Effector memory CD4-positive, alpha-beta T cell (primary cell): ENCODE data around the gene LIN28B.

Source experiments
- DNase-seq, 3 donors: peaks; one replicate each; pipeline ENCODE4 v3.0.0-alpha.2; 2020
- H3K27ac ChIP-seq: 2 replicates; pipeline ENCODE4 v1.7.0; 2013; ENCODE audit warnings: mild to moderate bottlenecking, low read length, moderate library complexity; ENCODE audit not compliant: insufficient read depth, poor library complexity, severe bottlenecking
- H3K27me3 ChIP-seq: replicated peaks from 2 replicates; pipeline ENCODE4 v1.7.0; 2013; ENCODE audit warnings: mild to moderate bottlenecking, low read length; ENCODE audit not compliant: insufficient read depth, control insufficient read depth, poor library complexity, severe bottlenecking
- H3K36me3 ChIP-seq: 2 replicates; pipeline ENCODE4 v1.7.0; 2013; ENCODE audit warnings: mild to moderate bottlenecking, low read length, moderate library complexity; ENCODE audit not compliant: control insufficient read depth, insufficient read depth
- H3K4me1 ChIP-seq: 2 replicates; pipeline ENCODE4 v1.7.0; 2013; ENCODE audit warnings: low read length, mild to moderate bottlenecking; ENCODE audit not compliant: control insufficient read depth, insufficient read depth, poor library complexity, severe bottlenecking
- H3K4me3 ChIP-seq: 2 replicates; pipeline ENCODE4 v1.7.0; 2013; ENCODE audit warnings: low read length, low read depth, mild to moderate bottlenecking; ENCODE audit not compliant: insufficient read depth, poor library complexity, severe bottlenecking
- H3K9me3 ChIP-seq: 2 replicates; pipeline ENCODE4 v1.7.0; 2013; ENCODE audit warnings: mild to moderate bottlenecking, low read length, moderate library complexity; ENCODE audit not compliant: control insufficient read depth
- total RNA-seq, 3 donors: gene quantifications; one replicate each; lab custom pipeline; 2026; lab: John Stamatoyannopoulos, UW

The LIN28B gene, protein sequence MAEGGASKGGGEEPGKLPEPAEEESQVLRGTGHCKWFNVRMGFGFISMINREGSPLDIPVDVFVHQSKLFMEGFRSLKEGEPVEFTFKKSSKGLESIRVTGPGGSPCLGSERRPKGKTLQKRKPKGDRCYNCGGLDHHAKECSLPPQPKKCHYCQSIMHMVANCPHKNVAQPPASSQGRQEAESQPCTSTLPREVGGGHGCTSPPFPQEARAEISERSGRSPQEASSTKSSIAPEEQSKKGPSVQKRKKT
- 0 reads per million in 3 donors for total RNA-seq

DNA sequence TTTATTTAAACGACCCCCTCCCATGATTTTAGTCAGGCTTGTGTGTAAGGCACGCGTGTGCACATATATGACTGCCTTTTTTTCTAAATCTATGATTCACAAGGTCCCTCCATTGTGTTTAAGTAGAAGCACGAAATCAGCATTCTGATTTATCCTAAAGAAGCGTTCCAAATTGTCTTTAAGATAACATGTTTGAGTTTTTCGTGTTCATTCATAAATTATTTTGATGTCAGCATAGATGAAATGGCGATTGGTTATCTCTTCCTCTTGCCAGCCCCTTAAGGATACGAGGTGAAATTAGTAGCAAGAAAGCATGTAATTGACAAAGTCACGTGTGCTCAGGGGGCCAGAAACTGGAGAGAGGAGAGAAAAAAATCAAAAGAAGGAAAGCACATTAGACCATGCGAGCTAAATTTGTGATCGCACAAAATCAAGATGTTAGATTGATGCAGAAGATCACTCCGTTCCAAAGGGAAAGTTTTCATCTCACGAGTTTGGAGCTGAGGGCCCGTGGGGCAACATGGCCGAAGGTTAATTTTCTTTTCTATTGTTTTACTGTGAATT, at the start of gene LIN28B:
Gene LIN28B (plus strand): TSS at position 377 of the 564 bp plus-strand sequence. CDS start 144 bp downstream, at position 521.
- no peak for DNase-seq
- peaks cover 5% of the 10 kb centered on the region for H3K9me3 ChIP-seq
- H3K4me3 ChIP-seq = no peak within 1 kb of the TSS
- peaks cover 69% of the 10 kb centered on the region for H3K27me3 ChIP-seq
- no peaks in the 10 kb centered on the region for H3K36me3 ChIP-seq
- H3K4me1 ChIP-seq = peaks cover 3% of the 10 kb centered on the region
- H3K27ac ChIP-seq = no peak within 1 kb of the TSS

DNA sequence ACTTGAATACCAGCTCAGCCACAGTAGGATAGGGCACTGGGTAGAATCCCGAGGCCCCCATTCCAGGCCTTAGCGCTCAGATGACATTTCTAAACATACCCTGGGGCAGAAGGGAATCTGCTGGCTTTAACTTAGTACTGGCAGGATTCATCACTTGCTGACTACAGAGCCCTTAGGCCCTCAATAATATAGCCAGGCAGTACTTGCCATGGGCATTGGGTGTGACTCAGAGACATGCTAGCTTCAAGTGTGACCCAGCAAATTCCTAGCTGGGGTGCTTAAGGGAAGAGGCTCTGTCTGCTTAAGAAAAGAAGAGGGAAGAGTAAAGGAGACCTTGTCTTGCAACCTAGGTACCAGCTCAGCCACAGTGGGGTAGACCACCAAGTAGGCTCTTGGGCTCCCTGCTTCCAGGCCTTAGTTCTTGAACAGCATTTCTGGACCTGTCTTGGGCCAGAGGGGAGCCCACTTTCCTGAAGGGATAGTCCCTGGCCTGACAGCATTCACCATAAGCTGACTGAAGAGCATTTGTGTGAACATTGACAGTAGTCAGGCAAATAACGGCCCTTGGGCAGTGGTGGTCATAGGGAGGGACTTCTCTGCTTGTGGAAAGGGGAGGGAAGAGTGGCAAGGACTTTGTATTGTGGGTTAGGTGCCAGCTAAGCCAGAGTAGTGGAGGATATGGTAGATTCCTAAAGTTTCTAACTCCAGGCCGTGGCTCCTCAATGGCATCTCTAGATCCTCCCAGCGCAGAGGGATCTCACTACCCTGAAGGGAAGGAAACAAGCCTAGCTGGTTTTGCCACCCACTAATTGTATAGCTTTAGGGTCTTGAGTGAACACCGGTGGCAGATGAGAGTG, 48.6 kb upstream of the LIN28B start:
- H3K9me3 ChIP-seq = no peaks in the 10 kb centered on the region
- no peaks in the 10 kb centered on the region for H3K4me1 ChIP-seq
- no peak overlapping the region for H3K27ac ChIP-seq
- no peak overlapping the region for H3K4me3 ChIP-seq
- DNase-seq = no peak
- H3K36me3 ChIP-seq = no peaks in the 10 kb centered on the region
- no peaks in the 10 kb centered on the region for H3K27me3 ChIP-seq

DNA sequence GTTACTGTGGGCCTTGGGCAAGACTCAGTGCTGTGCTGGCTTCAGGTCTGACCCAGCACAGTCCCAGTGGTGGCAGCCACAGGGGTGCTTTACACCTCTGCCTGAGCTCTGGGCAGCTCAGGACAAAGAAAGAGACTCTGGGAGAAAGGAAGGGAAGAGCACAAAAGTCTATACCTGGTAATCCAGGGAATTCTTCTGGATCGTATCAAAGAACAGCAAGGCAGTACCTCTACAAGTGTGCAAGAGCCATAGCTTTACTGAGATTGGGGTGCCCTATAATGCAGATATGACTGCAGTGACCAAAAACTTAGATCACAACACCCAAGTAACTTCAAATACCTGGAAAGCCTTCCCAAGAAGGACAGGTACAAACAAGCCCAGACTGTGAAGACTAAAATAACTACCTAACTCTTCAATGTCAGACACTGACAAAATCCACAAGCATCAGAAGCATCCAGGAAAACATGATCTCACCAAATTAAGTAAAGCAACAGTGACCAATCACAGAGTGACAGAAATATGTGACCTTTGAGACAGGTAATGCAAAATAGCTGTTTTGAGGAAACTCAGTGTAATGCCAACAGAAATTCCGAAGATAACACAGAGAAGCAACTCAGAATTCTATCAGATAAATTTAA, 47.9 kb upstream of the LIN28B start:
- H3K27me3 ChIP-seq = no peaks in the 10 kb centered on the region
- no peaks in the 10 kb centered on the region for H3K4me1 ChIP-seq
- no peak overlapping the region for H3K4me3 ChIP-seq
- no peaks in the 10 kb centered on the region for H3K9me3 ChIP-seq
- no peak overlapping the region for H3K27ac ChIP-seq
- no peaks in the 10 kb centered on the region for H3K36me3 ChIP-seq
- no peak for DNase-seq

DNA sequence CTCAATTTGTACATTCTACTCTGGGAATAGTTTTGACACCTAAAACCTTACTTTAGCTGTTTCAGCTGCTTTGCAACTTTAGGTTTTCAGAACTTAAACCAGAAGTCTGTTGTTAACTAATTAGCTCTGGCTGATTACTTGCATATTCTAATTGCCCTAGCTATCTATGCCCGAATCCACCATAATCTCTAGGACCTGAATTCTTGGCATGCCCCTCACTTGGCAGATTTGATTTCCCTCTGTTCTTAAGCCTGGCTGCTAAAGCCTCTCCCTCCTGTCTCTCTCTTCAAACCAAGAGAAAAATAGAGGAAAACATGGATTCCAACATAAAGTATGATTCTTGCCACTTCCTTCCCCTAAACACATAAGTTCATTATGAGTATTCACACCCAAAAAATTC, 35.0 kb upstream of the LIN28B start:
- H3K4me3 ChIP-seq = no peak overlapping the region
- H3K9me3 ChIP-seq = no peaks in the 10 kb centered on the region
- H3K36me3 ChIP-seq = no peaks in the 10 kb centered on the region
- H3K27me3 ChIP-seq = no peaks in the 10 kb centered on the region
- no peak overlapping the region for H3K27ac ChIP-seq
- no peaks in the 10 kb centered on the region for H3K4me1 ChIP-seq
- DNase-seq = no peak

DNA sequence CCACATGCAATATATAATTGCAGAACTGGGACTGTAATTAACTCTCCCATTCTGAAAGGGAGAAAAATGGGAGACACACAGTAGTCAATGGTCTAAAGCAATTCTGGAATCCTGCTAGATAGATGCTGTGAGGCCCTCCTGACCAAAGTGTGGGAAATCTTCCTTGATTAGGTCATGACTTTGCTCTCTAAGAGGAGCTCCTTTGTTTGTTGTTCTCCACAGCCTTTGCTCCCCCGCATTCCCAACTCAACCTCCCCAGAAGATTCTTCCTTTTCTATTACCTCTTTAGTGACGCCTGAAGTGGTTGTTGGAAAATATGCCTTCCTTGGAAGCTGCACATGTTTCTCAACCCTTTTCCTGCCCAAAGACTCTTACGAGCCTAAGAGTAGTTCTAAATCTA, 28.8 kb upstream of the LIN28B start:
- no peaks in the 10 kb centered on the region for H3K36me3 ChIP-seq
- no peaks in the 10 kb centered on the region for H3K27me3 ChIP-seq
- DNase-seq = no peak
- H3K4me3 ChIP-seq = no peak overlapping the region
- no peaks in the 10 kb centered on the region for H3K9me3 ChIP-seq
- no peak overlapping the region for H3K27ac ChIP-seq
- H3K4me1 ChIP-seq = no peaks in the 10 kb centered on the region

DNA sequence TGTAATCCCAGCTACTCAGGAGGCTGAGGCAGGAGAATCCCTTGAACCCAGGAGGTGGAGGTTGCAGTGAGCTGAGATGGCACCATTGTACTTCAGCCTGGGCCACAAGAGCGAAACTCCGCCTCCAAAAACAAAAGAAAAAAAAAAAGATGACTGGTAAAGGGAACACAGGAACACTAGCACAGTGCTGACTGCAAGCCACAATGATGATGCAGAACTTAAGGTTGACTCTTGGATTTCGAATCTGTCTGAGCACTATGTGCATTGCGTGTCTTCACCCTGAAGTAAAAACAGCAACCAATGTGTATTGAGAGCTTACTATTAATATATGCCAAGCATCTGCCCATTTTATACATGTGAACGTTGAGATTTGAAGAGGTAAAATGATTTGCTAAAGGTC, 27.6 kb upstream of the LIN28B start:
- no peaks in the 10 kb centered on the region for H3K4me1 ChIP-seq
- H3K36me3 ChIP-seq = no peaks in the 10 kb centered on the region
- H3K9me3 ChIP-seq = no peaks in the 10 kb centered on the region
- no peaks in the 10 kb centered on the region for H3K27me3 ChIP-seq
- DNase-seq = no peak
- H3K4me3 ChIP-seq = no peak overlapping the region
- H3K27ac ChIP-seq = no peak overlapping the region

DNA sequence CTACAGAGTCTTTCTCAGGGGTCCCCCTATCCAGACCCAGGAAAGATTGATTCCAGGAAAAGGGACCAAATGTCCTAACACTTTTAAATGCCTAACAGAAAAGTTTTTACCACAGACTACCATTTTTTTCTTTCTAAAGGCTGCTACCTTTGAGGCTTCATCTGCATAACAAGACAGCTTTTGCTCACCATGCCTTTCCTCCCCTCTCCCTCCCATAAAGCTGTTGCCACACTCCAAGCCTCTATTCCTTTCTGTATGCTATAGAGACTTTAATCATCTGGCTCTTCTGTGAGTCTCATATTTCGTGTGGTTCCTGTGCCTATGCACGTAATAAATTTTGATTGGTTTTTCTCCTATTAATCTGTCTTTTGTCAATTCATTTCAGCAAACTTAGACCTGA, 26.0 kb upstream of the LIN28B start:
- no peaks in the 10 kb centered on the region for H3K4me1 ChIP-seq
- no peaks in the 10 kb centered on the region for H3K36me3 ChIP-seq
- no peak for DNase-seq
- H3K27me3 ChIP-seq = no peaks in the 10 kb centered on the region
- no peak overlapping the region for H3K4me3 ChIP-seq
- no peak overlapping the region for H3K27ac ChIP-seq
- H3K9me3 ChIP-seq = no peaks in the 10 kb centered on the region

DNA sequence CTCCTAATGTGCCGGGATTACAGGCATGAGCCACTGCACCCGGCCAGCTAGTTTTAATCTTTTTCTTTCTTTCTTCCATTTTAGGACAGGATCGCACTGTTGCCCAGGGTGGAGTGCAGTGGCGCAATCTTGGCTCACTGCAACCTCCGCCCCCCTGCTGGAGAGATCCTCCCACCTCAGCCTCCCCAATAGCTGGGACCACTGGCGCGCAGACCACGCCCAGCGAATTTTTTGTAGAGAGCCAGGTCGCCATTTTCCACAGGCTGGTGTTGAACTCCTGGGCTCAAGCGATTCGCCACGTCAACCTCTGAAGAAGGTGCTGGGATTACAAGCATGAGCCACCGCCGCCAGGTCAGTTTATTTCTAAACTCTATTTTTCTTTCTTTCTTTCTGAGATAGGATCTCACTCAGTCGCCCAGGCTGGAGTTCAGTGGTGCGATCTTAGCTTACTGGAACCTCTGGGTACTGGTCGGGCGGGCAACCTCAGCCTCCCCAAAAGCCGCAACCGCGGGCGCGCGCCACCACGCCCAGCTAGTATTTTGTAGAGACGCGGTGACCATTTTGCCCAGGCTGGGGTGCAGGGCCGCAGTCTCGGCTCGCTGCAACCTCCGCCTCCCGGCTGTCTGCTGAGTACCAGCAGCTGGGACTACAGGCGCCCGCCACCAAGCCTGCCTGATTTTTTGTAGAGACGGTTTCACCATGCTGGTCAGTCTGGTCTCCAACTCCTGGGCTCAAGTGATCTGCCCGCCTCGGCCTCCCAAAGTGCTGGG, 20.0 kb upstream of the LIN28B start:
- Histone ChIP-seq H3K4me1 (no peaks in the 10 kb centered on the region), H3K36me3 (no peaks in the 10 kb centered on the region), H3K27me3 (peaks cover 10% of the 10 kb centered on the region), H3K4me3 (no peak overlapping the region), H3K27ac (no peak overlapping the region), H3K9me3 (no peaks in the 10 kb centered on the region)
- no peak for DNase-seq

DNA sequence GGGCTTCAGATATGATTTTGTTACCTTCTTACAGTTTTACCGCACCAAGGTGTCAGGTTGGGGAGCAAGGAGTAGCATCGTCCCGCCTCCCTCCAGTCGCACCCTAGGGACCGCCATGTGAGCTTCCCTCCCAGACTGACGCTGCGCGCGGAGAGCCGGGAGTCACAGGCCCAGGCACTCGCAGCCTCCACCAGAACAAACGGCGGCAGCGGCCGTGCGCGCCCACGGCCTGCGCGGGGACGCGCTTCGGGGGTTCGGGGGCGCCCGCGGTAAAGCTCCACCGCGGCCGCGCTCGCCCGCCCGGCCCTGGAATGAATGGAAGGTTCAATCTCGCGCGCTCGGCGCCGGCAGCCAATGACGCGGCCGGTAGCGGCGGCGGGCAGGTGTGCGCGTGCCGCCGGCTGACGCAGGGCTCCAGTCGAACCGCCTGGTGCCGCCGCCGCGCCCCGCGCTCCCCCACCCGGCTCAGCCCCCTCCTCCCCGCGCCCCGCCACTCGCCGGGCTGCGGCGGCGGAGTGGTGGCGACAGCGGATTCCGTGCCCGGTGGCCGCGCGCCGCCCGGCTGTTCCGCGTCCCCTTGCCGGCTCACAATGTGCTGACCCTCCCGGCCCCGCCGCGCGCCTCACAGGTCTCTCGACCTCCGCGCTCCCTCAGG, 16.5 kb upstream of the LIN28B start:
- H3K4me3 ChIP-seq = no peak overlapping the region
- DNase-seq = no peak
- H3K27me3 ChIP-seq = peaks cover 27% of the 10 kb centered on the region
- H3K27ac ChIP-seq = no peak overlapping the region
- no peaks in the 10 kb centered on the region for H3K36me3 ChIP-seq
- no peaks in the 10 kb centered on the region for H3K4me1 ChIP-seq
- no peaks in the 10 kb centered on the region for H3K9me3 ChIP-seq
